HG02588 (cell line): Measurements from ENCODE around the gene ANAPC5.

Experiments used
- ATAC-seq: cut with Tn5 transposase; IDR thresholded peaks from one replicate; pipeline ENCODE4 v1.9.1; 2021; ENCODE audit warnings: mild to moderate bottlenecking, moderate library complexity; ENCODE audit not compliant: unreplicated experiment

ANAPC5 gene

DNA sequence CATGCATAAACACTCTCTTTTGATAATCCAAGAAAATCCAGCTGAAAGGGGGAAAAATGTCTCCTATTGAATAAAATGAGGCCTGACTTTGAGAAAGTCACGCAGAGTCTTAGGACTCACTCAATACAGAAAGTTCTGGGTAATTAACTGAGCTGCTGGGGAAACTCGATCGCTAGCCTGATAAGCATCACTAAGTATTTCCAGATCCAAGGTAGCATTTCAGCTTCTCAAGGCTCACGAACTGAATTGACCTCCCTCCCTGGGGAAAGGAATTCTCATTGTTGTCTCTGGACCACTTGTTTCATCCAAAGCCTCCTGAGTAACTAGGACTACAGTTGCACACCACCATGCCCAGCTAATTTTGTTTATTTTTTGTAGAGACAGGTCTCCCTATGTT is 13.8 kb upstream of the ANAPC5 start:
- ATAC-seq = no peak

DNA sequence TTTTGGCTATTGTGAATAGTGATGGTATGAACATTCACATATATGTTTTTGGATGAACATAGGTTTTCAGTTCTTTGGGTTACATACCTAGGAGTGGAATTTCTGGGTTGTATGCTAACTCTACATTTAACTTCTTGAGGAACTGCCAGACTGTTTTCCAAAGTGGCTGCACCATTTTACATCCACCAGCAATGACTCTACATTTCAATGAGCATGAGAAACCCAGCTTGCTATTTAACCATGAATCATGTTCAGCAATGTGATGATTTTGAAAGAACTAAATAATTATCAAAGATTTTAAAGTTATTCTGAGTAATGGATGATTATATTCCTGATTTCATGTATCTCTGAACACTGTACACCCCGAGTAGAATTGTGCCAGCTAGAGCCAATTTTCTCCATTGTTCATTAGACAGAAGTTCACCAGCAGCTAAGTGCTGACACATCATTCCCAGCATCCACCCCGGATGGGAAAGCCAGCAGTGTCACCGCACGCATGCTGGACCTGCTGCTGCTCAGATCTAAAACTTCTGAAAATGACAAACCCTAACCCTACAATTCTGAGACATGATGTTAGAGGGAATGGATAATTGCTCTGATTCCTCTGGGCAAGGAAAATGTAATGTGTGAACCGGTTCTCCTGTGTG is 13.3 kb upstream of the ANAPC5 start:
- ATAC-seq = no peak

DNA sequence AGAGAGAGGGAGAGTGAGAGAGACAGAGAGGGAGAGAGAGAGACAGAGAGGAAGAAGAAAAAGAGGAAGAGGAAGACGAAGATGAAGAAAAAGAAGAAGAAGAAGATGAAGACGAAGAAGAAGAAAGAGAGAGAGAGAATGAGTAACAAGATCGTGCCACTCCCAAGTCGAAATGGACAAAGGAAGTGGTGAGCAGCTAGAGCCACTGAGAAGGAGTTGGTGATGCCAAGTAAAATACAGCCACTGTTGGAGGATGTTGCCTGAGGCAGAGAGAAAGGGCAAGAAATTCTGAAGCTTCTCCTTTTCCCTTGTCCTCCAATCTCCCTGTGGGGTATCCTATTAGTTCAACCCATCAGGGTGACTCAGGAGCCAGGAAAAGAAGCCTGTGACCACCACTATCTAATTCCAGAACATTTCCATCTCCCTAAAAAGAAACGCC is 12.5 kb upstream of the ANAPC5 start:
- no peak for ATAC-seq

DNA sequence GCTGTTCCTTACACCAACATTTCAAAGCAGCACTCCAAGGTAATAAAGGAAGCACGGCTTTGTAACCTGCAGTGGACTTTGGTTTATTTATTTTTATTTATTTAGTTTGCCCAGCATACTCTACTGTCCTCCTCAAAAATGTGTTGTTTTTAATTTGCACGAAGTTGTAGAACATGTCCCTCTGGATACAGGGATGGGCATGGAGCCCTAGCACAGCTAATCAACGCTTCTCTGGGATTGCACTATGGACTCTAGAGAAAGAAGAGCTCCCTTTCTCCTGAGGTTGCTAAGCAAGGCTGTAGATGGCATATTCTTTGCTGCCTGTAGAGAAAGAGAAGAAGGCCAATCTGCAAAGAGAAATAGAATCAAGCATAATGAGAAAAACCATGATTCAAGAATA is 5.9 kb upstream of the ANAPC5 start:
- ATAC-seq = no peak

DNA sequence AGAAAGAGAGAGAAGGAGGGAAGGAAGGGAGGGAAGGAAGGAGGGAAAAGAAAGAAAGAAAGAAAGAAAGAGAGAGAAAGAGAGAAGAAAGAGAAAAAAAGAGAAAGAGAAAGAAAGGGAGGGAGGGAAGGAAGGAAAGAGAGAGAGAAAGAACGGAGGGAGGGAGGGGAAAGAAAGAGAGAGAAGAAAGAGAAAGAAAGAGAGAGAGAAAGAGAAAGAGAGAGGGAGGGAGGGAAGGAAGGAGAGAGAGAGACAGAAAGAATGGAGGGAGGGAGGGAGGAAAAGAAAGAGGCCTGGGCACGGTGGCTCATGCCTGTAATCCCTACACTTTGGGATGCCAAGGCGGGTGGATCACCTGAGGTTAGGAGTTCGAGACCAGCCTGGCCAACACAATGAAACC is 5.1 kb upstream of the ANAPC5 start:
- ATAC-seq = no peak

DNA sequence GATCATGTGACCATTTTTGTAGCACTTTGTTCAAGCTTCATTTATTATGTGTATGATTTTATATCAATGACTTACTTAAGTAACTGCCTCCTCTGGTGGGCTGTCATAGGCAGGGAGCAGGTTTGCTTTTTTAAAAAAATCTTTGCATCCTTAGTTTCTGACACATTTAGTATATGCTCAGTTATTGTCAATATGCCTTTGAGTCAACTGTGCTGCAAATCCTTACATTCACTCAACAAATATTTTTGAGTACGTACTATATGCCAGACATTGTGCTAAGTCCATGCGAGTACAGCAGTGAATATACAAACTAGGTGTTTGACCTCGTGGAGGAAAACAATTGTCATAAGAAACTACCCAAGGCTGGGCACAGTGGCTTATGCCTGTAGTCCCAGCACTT is 4.4 kb upstream of the ANAPC5 start:
- no peak for ATAC-seq

DNA sequence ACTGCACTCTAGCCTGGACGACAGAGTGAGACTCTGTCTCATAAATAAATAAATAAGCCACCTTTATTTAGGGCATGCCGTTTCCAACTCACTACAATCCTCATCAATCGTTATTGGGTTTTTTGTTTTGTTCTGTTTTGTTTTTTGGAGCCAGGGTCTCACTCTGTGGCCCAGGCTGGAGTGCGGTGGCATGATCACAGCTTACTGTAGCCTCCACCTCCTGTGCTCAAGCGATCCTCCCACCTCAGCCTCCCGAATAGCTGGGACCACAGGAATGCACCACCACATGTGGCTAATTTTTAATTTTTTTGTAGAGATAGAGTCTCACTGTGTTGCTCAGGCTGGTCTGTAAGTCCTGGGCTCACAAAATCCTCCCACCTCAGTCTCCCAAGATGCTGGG is 3.6 kb upstream of the ANAPC5 start:
- no peak for ATAC-seq

DNA sequence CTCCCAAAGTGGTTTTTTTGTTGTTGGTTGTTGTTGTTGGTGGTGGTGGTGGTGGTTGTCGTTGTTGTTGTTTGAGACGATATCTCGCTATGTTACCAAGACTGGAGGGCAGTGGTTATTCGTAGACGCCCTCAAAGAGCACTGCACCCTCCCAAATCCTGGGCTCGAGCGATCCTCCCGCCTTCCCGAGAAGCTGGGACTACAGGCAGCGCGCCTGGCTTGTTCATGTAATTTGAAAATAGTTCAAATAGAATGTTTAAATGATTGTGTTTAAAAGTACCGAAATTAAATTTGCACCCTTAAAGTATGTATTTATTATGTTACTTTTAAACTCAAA is 439 bp upstream of the ANAPC5 start:
- no peak for ATAC-seq

DNA sequence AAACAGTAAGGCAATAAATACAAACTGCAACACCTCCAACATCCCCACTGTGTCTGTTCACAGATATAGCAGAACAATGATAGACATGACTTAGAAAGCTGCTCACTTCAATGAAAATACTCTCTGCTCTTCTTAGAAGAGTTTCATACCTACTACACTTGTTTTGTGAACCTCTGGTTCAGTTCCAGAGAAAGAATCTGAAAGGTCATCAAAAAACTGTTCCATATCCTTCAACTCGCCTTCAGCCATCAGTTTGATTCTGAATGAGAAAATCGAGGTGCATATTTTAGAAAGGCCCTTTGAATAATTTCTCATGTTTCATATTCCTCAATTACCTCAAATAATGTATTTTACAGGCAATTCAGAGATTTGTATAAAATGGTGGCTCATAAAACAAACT is 5.5 kb downstream of the ANAPC5 start:
- no peak for ATAC-seq

DNA sequence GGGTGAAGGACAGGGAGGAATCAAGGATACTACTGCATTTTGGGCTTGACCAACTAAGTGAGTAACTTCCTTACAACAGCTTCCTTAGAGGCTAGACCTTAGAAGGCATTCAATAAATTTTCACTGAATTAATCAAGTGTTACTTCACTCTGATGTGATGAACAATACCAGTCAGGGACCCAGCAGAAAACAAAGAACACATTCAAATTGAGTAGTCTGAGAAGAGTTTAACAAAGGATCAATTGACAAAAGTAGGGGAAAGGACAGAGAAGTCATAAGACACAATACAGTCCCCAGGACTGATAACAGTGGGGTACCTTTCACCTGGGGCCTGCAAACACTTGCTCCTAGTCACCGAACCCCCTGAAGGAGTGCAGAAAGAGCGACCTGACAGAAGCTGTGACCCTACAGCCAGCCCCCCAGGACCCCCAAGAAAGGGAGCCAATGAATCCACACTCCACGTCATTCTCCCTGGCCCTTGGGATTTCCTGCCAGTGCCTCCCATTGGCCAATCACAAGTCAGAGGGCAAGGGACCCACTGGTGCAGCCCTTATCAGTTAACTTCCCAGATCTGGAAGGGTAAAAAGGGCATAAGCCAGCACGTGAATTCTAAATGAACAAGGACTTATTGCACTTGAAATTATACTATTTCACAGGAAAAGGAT is 6.9 kb downstream of the ANAPC5 start:
- ATAC-seq = no peak

DNA sequence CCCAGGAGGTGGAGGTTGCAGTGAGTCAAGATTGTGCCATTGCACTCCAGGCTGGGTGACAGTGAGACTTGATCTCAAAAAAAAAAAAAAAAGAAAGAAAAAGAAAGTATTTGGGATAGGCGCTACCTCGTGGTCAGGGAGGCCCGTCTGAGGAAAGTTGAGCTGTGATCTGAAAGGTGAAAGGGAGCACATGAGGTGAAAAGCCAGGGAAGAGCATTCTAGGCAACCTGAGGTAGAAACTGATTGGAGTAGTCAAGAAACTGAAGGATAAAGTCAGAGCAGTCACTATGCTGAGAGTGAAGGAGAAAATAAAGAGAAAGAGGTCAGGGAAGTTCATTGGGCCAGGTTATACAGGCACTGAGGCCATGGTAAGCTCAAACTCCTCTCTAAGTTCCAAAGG is 7.7 kb downstream of the ANAPC5 start:
- no peak for ATAC-seq

DNA sequence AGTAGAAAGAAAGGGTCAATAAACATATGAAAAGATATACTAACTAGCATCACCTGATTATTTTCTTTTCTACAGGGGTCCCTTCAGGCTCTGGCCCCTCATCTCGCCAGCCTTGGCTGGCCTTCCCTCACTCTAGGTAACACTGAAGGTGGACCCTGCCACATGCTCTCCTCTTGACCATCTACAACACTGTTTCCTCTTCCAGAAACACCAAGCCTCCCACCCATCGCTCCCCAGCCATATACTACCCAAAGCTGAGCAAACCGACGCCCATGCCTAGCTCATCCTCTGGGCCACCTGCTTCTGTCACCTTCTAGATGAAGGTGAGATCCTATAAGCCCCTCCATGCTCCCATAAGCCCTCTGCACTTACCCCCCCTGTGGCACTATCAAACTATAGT is 14.8 kb downstream of the ANAPC5 start:
- no peak for ATAC-seq

DNA sequence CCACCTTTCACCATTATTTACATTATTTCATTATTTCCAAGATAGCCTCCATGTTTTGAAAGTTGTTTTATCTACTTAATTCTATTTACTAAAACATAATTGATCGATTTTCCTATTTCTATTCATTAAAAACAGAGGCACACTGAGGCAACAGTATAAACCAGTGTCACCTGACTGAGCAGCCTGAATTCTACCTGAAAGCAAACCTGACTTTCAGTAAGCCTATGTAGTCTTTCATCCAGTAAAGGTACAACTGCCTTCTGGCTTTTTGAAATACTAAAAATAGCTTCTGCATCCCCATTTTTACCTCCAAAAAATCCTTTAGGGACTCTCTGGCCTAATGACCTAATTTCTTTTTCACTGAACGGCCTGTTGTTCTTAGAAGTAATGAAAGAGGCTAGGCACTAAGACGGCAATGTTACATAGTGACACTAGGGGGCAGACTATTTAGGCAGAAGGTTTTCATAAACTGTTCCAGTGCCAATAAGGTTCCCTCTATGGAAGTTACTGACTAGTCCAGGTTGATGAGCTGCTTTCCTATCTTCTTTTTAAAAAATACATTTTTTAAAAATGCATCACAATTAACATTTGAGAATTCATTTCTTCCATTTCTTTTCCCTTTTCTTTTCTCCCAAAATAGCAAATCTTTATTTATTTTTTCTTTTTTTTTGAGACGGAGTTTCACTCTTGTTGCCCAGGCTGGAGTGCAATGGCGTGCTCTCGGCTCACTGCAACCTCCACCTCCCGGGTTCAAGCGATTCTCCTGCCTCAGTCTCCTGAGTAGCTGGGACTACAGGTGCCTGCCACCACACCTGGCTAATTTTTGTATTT is 17.5 kb downstream of the ANAPC5 start:
- ATAC-seq = no peak

DNA sequence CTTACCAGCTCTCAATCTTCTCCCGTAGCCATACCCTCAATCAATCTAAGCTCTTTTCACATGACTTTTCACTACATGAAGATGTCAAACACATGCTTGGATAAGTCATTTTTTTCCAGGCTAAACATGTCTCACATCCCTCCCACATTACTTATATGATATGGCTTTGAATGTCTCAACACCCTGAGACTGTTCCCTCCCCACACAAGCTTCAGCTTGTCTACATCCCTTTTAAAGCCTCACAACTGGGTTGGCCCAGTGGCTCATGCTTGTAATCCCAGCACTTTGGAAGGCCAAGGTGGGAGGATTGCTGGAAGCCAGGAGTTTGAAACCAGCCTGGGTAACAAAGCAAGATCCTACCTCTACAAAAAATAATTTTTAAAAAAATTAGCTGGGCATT is 18.5 kb downstream of the ANAPC5 start:
- ATAC-seq = no peak

DNA sequence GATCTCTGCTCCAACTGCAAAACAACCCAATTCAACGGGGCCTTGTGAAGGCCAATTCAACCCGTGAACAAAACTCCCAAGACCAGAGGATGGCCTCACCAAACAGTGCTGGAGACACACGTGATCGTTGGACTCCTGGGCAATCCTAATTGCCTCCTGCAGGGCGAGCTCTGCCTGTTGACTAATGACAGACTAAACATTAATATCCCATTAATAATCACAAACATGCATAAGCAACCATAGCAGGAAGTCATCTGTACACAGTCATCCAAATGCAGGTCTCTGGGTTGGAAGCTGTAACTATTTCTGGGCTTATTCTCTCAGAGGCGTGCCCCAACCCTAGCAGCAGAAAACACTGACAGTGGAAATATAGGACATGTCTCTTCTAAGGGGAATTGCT is 21.0 kb downstream of the ANAPC5 start:
- ATAC-seq = no peak

DNA sequence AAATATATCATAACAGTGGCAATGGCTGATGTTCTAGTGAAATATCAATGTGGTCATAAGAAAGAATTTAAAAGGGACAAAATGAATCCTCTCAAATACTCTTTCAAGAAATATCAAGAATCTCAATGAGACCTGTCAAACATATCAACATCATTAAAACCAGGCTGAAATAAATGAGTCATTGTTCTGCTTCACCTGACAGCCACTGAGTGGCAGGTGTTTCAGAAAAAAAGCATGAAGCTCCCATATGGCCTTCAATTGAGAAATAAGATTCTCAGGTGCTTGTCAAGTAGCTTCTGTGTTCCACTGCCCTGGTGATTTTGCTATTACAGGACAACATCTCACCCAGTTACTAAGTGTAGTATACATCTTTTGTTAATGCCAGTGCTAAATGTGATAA is 21.5 kb downstream of the ANAPC5 start:
- ATAC-seq = no peak

DNA sequence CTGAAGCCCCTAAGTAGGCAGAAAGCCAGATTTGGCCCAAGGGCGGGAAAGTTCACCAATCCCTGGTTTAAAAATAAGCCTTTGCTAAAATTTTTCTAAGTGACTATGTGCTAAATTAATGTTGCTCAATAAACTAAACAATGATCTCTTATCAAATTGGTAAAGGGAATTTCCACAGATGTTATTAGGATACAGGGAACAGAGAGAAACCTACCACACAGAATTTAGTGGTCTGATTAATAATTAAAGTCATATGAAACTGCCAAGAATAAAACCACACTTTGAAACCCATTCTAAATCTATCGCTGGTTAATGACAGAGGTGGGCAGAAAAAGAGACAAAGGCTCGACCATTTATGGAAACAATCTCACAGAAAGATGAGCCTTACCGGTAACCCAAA is 22.0 kb downstream of the ANAPC5 start:
- ATAC-seq = no peak

DNA sequence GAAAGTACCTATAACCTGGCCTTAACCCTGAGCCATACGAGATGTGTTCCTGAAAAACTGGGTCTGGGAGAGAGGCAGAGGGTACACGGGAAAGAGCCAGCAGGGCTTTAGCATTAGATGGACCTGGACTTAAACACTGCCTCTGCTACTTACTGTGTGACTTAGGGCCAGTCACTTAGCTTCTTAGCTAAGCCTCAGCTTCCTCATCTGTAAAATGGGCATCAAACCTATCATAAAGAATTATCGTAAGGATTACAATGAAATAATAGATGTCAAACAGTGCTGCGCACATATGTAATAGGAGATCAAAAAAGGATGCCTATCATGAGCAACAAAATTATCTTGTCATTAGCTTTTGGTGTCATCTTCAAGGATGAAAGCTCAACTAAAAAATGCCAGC is 23.6 kb downstream of the ANAPC5 start:
- no peak for ATAC-seq

DNA sequence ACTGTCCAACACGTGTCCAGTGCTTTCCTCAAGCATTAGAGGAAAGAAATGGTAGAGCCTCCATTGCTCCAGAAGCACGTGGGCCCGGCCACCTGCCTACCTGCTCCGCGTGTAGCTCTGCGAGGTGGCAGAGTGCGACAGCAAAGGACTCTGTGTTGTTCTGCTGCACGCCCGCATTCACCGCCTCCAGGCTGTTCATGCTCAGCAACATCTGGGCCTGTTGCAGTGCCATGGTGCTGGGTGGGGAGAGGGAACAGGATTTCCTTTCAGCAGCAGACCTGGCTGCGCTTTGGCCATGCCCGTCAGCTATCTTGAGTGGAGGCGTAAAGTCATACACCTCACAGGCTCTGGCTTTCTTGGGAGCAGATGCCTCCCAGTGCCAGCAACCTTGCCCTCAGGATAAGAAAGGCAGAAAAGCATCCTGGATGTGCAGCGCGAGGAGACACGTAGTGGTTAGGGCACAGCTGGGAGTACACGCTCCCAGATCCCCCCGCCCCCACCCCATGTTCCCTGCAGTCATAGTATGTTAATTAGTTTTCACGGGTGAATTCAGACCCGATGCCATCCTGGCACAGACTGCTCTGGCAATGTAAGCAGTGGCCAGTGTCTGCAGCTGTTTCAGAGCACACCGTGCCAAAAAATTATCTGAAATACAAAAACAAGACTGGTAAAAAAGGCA is 25.1 kb downstream of the ANAPC5 start:
- no peak for ATAC-seq

DNA sequence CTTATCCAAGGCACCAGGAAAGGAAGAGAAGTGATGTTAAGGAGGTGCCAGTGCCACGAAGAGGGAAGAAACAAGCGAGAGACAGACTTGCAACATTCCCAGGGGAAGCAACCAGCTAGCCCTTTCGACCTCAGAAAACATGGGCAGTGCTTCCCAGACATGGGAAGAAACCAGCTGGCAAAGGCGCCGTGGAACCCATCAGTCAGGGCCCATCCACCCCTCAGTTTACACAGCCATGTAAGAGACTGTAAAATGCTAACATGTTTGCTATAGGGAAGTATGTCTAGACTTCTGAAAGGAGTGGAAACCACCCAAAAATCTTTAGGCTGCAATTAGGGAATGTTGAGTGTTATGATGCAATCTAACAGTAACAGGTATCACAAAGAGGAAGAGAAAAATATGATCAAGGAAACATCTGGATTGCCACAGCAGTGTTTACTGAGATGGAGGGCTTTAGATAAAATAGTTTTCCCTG is 26.3 kb downstream of the ANAPC5 start:
- ATAC-seq = no peak

DNA sequence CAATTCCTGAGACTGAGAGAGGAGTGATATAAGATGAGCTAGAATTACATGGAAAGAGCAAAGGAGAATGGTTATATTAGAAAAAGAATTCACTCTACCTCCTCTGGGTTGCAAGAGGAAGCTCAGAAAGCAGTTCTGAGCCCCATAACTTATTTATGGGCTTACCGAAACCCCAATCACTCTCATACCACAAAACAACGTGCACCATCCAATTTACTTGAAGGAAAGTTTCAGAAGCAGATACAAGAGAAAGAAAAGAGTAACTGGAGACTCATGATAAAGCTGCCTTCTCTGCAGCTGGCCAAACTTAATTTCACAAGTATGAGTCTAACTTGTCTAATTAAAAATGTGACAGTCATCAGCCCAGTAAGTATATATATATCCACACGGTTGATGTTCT is 28.3 kb downstream of the ANAPC5 start:
- no peak for ATAC-seq

DNA sequence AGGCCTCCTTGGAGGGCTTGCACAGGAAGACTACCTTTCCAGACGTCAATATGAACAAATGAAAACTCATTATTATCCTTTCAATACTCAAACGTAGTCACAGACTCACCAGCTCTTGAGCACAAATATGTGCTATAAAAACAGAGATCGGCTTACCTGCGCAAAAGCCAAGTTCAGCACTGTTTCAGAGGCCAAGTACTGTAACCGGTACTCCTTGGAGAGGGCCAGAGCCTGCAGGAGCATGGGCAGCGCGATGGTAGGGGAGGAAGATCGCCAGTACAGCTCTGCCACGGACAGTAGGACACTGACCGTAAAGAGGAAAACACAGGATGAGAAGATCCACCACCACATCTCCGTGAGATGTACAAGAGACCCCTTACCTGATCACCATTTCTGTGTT is 34.1 kb downstream of the ANAPC5 start:
- no peak for ATAC-seq
